ENCODE results near the gene GNPTAB. TPM values are rescaled to one million over a fixed set of nuclear protein-coding genes. Genes with fewer than 3 reads are reported as not detected.
"Not testable (repeated sequence)": the region's sequence is repeated elsewhere in the genome, so short reads cannot be mapped to it uniquely, and the experiment has no call there.

GNPTAB gene
- total RNA-seq, 1 donor from 2014 or later: 43.7 TPM

DNA sequence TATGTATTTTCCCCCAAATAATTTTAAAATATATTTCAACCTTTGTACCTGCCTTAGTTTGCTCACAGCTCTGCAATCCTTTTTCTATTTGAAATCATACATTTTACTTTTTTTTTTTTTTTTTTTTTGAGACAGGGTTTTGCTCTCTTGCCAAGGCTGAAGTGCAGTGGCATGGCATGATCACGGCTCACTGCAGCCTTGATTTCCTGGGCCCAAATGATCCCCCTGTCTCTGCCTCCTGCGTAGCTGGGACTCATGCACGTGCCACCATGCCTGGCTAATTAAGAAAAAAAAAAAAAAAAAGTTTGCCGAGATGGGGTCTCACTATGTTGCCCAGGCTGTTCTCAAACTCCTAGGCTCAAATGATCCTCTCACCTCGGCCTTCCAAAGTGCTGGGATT, 90.2 kb downstream of the GNPTAB start:
- Mint-ChIP-seq H3K4me3 (ENCODE audit: unreplicated experiment) (no peak overlapping the region), H3K9me3 (ENCODE audit: unreplicated experiment) (no peaks in the 10 kb centered on the region), H3K36me3 (ENCODE audit: low read depth, unreplicated experiment) (peaks cover 5% of the 10 kb centered on the region), H3K27ac (ENCODE audit: unreplicated experiment) (no peak overlapping the region), H3K27me3 (ENCODE audit: low read depth, unreplicated experiment) (no peaks in the 10 kb centered on the region), H3K4me1 (ENCODE audit: low read depth, unreplicated experiment) (peaks cover 2% of the 10 kb centered on the region)
- H3K27ac ChIP-seq (ENCODE audit: low read depth, low read length): no peak overlapping the region
- no peak overlapping the region for H3K9ac ChIP-seq (ENCODE audit: low read length)
- H3K4me3 ChIP-seq (ENCODE audit: insufficient read depth, low read depth, low read length): no peak overlapping the region
- no peak for FAIRE-seq
- H2AFZ ChIP-seq (ENCODE audit: low read depth, low read length): no peak overlapping the region
- H3K36me3 ChIP-seq (ENCODE audit: insufficient read depth, low read length): peaks cover 3% of the 10 kb centered on the region
- H3K9me3 ChIP-seq (ENCODE audit: insufficient read depth, low read depth, low read length): no peaks in the 10 kb centered on the region
- H3K27me3 ChIP-seq (ENCODE audit: insufficient read depth, low read length): no peaks in the 10 kb centered on the region
- no peaks in the 10 kb centered on the region for H3K79me2 ChIP-seq (ENCODE audit: insufficient read depth, low read length)
- H3K4me1 ChIP-seq (ENCODE audit: insufficient read depth, low read length): no peaks in the 10 kb centered on the region
- H4K20me1 ChIP-seq (ENCODE audit: insufficient read depth, low read length): no peaks in the 10 kb centered on the region
- H3K4me2 ChIP-seq (ENCODE audit: low read length): no peak overlapping the region
- TF ChIP-seq CTCF (IDR thresholded peaks at IDR 0.05; ENCODE audit: insufficient read depth, low read depth, low read length) (no peak), EZH2 (IDR thresholded peaks at IDR 0.05; ENCODE audit: insufficient read depth, low read length) (no peak)
- no peak for DNase-seq (ENCODE audit: low read depth)

DNA sequence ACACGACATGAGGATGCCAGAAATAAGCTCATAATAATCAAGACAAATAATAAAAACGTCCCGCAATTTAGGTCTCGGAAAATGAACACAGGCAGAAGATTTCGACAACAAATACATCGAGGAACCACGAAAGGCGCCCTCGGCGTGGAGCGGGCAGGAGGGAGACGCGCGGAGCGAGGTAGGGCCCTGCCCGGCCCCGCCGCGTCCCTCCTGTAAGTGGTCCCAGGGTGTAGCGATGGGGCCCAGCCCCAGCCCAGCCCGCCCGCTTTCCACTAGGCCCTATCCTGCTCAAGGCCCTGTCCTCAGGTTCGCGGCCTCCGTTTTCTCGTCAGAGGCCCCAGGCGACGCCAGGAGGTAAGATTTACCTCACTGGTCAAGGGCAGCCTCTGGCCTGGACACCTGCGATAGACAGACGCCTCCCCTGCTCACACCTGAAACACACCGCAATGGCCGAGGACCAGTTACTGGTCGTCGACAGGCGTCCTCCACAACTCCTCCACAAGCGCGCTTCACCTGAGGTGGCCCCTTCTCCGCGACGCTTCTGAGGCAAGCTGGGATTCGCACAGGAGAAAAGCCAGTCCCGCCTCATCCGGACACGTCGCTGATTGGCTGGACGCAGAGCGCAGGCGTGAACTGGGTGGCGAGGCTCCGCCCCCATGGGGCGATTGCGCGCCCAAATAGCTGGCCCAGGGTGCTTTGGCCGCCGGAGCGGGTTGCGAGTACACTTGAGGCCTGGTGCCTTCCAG, 91.7 kb downstream of the GNPTAB start, which contains the start of gene SYCP3:
SYCP3 (minus strand) TSS at position 543 of the 746 bp plus-strand sequence. CDS start 1,527 bp downstream, outside the sequence.
- Mint-ChIP-seq H3K4me1 (ENCODE audit: low read depth, unreplicated experiment) (peaks cover 2% of the 10 kb centered on the region), H3K27ac (ENCODE audit: unreplicated experiment) (no peak within 1 kb of the TSS), H3K36me3 (ENCODE audit: low read depth, unreplicated experiment) (peaks cover 5% of the 10 kb centered on the region), H3K27me3 (ENCODE audit: low read depth, unreplicated experiment) (no peaks in the 10 kb centered on the region), H3K9me3 (ENCODE audit: unreplicated experiment) (no peaks in the 10 kb centered on the region), H3K4me3 (ENCODE audit: unreplicated experiment) (no peak within 1 kb of the TSS)
- Histone ChIP-seq H3K79me2 (ENCODE audit: insufficient read depth, low read length) (no peaks in the 10 kb centered on the region), H3K36me3 (ENCODE audit: insufficient read depth, low read length) (peaks cover 3% of the 10 kb centered on the region), H3K27ac (ENCODE audit: low read depth, low read length) (no peak within 1 kb of the TSS), H3K9ac (ENCODE audit: low read length) (no peak within 1 kb of the TSS), H3K9me3 (ENCODE audit: insufficient read depth, low read depth, low read length) (no peaks in the 10 kb centered on the region), H3K27me3 (ENCODE audit: insufficient read depth, low read length) (no peaks in the 10 kb centered on the region), H4K20me1 (ENCODE audit: insufficient read depth, low read length) (no peaks in the 10 kb centered on the region), H2AFZ (ENCODE audit: low read depth, low read length) (no peak within 1 kb of the TSS), H3K4me3 (ENCODE audit: insufficient read depth, low read depth, low read length) (no peak within 1 kb of the TSS), H3K4me2 (ENCODE audit: low read length) (no peak within 1 kb of the TSS), H3K4me1 (ENCODE audit: insufficient read depth, low read length) (no peaks in the 10 kb centered on the region)
- no peak for FAIRE-seq
- no peak for TF ChIP-seq CTCF (IDR thresholded peaks at IDR 0.05; ENCODE audit: insufficient read depth, low read depth, low read length)
- TF ChIP-seq EZH2 (IDR thresholded peaks at IDR 0.05; ENCODE audit: insufficient read depth, low read length): no peak
- no peak for DNase-seq (ENCODE audit: low read depth)

- Histone ChIP-seq H3K36me3 (ENCODE audit: insufficient read depth, low read length) (no peaks in the 10 kb centered on the region), H3K4me1 (ENCODE audit: insufficient read depth, low read length) (no peaks in the 10 kb centered on the region), H2AFZ (ENCODE audit: low read depth, low read length) (no peak overlapping the region), H3K27me3 (ENCODE audit: insufficient read depth, low read length) (no peaks in the 10 kb centered on the region), H3K4me3 (ENCODE audit: insufficient read depth, low read depth, low read length) (no peak overlapping the region), H4K20me1 (ENCODE audit: insufficient read depth, low read length) (no peaks in the 10 kb centered on the region), H3K4me2 (ENCODE audit: low read length) (no peak overlapping the region), H3K79me2 (ENCODE audit: insufficient read depth, low read length) (no peaks in the 10 kb centered on the region), H3K9me3 (ENCODE audit: insufficient read depth, low read depth, low read length) (no peaks in the 10 kb centered on the region), H3K9ac (ENCODE audit: low read length) (no peak overlapping the region), H3K27ac (ENCODE audit: low read depth, low read length) (no peak overlapping the region)
- Mint-ChIP-seq H3K9me3 (ENCODE audit: unreplicated experiment) (no peaks in the 10 kb centered on the region), H3K27ac (ENCODE audit: unreplicated experiment) (no peak overlapping the region), H3K36me3 (ENCODE audit: low read depth, unreplicated experiment) (peaks cover 2% of the 10 kb centered on the region), H3K4me3 (ENCODE audit: unreplicated experiment) (no peak overlapping the region), H3K4me1 (ENCODE audit: low read depth, unreplicated experiment) (no peaks in the 10 kb centered on the region), H3K27me3 (ENCODE audit: low read depth, unreplicated experiment) (no peaks in the 10 kb centered on the region)
- FAIRE-seq (no peak), DNase-seq (ENCODE audit: low read depth) (no peak)
- TF ChIP-seq EZH2 (IDR thresholded peaks at IDR 0.05; ENCODE audit: insufficient read depth, low read length) (no peak), CTCF (IDR thresholded peaks at IDR 0.05; ENCODE audit: insufficient read depth, low read depth, low read length) (no peak)
Measured at GRCh38 chr12:101737476-101737875, 93.3 kb downstream of the GNPTAB start.

- H3K27ac ChIP-seq (ENCODE audit: low read depth, low read length); H3K36me3 Mint-ChIP-seq (ENCODE audit: low read depth, unreplicated experiment); H3K9me3 ChIP-seq (ENCODE audit: insufficient read depth, low read depth, low read length); H3K4me3 ChIP-seq (ENCODE audit: insufficient read depth, low read depth, low read length); H3K27ac Mint-ChIP-seq (ENCODE audit: unreplicated experiment); H4K20me1 ChIP-seq (ENCODE audit: insufficient read depth, low read length); H3K27me3 ChIP-seq (ENCODE audit: insufficient read depth, low read length); H3K9ac ChIP-seq (ENCODE audit: low read length); FAIRE-seq; H3K79me2 ChIP-seq (ENCODE audit: insufficient read depth, low read length); H3K4me1 Mint-ChIP-seq (ENCODE audit: low read depth, unreplicated experiment); H3K27me3 Mint-ChIP-seq (ENCODE audit: low read depth, unreplicated experiment); H2AFZ ChIP-seq (ENCODE audit: low read depth, low read length); H3K4me1 ChIP-seq (ENCODE audit: insufficient read depth, low read length); H3K4me3 Mint-ChIP-seq (ENCODE audit: unreplicated experiment); H3K9me3 Mint-ChIP-seq (ENCODE audit: unreplicated experiment); DNase-seq (ENCODE audit: low read depth); H3K36me3 ChIP-seq (ENCODE audit: insufficient read depth, low read length); H3K4me2 ChIP-seq (ENCODE audit: low read length): not testable (repeated sequence)
Measured at GRCh38 chr12:101734482-101734881, 96.3 kb downstream of the GNPTAB start.

All from astrocyte (in vitro differentiated cells and primary cell).